HG03342 (cell line): Measurements from ENCODE around the gene GPD1.
"Not testable (repeated sequence)": the region's sequence is repeated elsewhere in the genome, so short reads cannot be mapped to it uniquely, and the experiment has no call there.

Source experiments
- ATAC-seq: cut with Tn5 transposase; IDR thresholded peaks from one replicate; pipeline ENCODE4 v1.9.1; 2021; ENCODE audit warnings: mild to moderate bottlenecking, moderate library complexity; ENCODE audit not compliant: unreplicated experiment

The GPD1 gene

DNA sequence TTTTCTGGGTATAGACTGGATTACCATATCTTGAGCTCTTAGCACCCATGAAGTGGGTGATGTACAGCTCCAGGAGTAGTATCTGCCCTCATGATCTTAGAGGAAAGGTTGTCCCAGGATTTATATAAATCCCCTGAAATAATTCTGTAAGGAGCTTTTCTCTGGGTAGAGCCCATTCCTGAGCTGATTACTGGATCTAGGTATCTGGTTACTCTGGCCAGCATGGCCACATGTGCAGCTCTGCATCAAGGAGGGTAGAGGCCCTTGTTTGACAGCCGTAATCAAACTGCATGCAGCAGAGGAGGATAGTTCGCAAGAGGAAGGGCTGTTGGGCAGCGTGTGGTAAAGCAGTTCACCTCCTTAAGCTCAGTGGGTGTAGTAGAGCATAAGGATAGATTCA lies 16.7 kb downstream of the GPD1 start:
- ATAC-seq = no peak

DNA sequence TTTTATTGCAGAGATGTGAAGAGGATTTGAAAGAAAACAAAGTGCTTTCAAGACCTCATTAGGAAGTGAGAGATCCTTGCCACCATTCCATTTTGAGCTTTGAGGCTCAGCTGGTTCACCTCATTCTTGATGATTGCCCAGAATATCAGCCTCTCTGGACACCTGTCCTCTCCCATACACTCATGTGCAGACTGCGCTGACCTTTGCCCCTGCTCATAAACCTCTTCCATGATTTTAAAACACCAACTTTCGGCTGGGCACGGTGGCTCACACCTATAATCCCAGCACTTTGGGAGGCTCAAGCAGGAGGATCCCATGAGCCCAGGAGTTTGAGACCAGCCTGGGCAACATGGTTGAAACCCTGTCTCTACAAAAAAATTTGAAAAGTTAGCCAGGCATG lies 17.1 kb downstream of the GPD1 start:
- ATAC-seq = no peak

DNA sequence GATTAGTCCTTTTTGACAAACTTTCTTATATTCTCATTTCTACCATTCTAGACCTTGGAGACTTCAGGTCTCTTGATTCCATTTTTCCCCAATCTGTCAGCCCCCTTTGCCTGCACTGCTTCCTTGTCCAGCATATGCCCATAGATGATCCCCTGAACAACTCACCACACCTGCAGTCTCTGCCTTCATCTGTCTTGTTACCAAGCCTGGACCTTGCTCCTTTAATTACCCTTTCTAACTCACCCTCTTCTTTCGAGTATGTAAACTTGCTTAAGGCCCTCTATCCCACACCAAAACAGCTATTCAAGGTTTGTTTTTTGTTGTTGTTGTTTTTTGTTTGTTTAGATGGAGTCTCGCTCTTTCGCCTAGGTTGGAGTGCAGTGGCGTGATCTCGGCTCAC lies 17.8 kb downstream of the GPD1 start:
- ATAC-seq = no peak

DNA sequence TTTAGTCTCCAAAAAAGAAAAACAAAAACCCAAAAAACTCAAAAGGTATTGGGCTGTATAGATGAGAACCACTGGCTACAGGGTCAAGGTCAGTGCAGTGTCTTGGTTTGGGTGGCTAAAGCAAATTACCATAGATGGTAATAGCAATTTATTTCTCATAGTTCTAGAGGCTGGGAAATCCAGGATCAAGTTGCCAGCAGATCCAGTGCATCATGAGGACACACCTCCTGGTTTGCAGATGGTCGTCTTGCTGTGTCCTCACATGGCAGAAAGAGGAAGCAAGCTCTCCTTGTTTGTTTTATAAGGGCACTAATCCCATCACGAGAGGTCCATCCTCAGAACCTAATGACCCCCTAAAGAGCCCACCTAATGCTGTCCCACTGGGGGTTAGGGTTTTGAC lies 19.4 kb downstream of the GPD1 start:
- no peak for ATAC-seq

DNA sequence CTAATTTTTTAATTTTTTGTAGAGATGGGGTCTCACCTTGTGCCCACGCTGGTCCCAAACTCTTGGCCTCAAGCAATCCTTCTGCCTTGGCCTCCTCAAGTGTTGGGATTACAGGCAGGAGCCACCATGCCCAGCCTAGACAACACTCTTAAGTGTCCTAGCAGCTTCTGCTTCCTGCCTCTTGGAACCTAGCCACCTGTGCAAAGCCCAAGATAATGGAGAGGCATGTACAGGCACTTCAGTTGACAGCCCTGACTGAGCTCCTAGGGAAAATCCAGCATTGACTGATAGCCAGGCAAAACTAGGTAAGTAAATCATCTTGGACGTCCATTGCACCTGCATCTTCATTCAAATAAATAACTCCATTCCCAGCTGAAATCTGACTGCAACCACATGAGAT lies 23.7 kb downstream of the GPD1 start:
- no peak for ATAC-seq

DNA sequence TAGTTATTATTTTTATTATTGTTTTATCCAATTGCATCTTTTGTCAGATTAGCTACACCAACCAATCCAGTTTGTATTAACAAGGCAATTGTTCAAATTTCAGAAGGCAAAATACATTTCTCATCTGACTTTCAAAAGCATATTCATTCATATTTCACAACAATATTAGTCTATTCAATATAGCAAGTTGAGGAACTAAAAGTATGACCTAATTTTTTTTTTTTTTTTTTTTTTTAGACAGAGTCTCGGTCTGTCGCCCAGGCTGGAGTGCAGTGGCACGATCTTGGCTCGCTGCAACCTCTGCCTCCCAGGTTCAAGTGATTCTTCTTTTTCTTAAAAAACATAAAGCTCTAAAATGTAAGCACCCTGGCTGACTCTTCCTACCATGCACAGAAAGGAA lies 25.5 kb downstream of the GPD1 start:
- no peak for ATAC-seq

DNA sequence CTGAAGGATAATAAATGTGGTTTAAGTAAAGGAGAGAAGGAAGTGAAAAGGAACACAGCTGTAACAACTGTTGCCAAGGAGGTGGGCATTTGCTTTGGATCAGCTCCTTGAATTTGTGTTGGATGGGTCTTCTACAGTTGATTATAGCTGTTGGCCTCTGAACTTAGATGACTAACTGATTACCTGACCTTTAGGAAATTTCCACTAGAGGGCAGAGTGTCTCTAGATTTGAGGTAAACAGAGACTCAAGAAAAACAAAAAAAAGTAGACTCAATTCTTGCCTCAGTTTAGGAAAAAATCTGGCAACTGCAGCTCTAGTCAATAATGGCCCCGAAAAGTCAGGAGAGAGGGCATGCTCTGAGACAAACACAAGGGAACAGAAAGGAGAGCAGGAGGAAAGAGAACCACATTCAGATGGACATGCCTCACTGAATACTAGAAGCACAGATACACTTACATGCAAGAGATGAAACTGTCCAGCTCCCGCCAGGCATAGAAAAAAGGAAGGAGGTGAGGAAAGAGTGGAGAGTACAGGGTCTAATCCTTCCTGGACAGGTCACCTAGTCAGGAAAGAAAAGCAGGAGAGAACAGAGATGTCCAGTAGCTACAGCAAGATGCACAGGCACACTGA lies 28.8 kb downstream of the GPD1 start:
- ATAC-seq = no peak

DNA sequence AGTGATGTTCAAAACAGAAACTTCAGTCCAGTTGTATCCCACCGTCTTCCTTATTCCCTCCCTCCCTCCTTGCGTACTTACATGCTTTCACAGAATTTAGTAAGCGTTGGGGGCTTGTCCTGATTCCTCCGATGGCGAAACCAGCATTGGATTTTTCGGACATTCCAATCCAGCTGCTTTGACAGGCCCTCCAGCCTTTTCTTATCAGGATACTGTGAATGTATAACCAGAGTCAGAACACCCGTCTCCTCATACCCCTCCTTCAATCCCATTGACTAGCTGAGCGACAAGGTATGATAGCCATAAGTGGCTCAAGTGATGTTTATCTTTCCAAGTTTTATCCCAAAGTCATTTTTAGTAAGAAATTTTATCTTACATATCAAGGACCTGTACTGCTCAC lies 39.2 kb downstream of the GPD1 start:
- ATAC-seq = no peak

DNA sequence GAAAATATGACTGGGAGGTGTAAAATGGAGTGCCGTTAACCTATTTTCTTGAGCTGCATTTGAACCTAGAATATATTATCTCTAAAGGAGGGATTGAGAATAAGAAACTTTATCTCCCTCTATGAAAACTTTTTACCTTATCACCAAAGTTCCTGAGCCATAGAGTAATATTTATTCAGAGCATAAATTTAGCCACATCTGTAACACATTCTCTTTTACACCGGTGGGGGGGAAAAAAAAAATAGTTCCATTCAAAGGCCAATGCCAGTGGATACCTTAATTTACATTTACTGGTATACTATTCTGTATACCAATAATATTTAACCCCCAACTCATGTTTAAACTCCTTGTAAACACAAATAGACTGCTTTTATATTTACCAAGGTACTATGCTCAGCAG lies 41.6 kb downstream of the GPD1 start:
- no peak for ATAC-seq

DNA sequence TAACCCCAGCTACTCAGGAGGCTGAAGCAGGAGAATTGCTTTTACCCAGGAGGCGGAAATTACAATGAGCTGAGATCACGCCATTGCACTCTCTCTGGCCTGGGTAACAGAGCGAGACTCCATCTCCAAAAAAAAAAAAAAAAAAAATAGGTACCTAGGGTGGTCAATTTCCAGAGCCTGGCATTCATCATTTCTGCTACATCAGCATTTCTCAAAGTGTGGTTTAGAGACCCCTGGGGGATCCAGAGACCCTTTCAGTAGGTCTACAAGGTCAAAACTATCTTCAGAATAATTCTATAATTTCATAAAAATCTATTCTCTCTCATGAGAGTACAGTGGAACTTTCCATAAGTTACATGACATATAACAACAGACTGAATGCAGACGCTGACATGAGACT lies 43.5 kb downstream of the GPD1 start:
- no peak for ATAC-seq

DNA sequence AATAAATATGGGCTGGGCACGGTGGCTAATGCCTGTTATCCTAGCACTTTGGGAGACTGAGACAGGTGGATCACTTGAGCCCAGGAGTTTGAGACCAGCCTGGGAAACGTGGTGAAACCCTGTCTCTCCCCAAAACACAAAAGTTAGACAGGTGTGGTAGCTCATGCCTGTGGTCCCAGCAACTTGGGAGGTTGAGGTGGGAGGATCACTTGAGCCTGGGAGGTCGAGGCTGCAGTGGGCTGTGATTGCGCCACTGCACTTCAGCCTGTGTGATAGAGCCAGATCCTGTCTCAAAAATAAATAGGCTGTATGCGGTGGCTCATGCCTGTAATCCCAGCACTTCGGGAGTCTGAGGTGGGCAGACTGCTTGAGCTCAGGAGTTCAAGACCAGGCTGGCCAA lies 44.2 kb downstream of the GPD1 start:
- ATAC-seq = not testable (repeated sequence)

DNA sequence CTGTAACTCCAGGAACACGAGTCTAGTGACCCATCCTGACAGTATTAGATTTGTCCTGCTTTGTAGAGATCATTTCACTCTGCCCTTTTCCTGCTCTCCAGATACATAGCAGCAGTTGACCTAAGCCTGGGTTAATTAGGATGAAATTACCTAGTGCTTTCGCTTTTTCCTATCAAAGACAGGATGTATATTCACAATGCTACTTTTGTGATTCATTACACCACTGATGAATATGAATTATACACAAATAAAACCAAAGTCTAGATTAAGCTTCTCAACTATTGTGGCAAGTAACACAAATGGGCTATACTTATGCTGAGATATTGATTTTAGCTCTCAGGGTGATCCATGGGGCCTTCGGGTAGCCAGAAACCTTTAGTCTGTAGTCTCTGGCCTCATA lies 45.5 kb downstream of the GPD1 start:
- ATAC-seq = no peak

DNA sequence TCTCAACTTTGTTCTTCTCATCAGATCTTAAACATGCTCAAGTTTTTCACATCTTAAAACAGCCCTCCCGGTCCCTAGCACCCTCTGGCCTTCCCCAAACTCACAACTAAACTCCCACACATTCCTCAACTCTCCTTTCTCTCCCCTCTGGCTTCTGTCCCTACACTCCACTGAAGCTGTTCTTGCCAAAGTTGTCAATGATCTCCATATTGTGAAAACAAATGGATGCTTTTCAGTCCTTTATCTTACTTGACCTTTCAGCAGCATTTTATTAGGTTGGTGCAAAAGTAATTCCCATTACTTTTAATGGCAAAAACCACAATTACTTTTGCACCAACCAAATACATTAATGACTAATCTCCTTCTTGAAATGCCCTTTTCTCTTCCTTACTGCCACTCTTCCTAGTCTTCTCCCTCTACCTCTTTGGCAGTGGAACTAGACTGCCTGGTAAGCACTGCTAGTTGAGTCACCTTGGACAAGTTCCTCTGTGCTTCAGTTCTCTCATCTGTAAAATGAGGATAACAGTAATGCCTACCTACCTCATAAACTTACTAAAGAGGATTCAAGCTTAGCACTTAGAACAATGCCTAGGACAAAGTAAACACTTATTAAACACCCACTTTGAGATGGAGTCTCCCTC lies 47.4 kb downstream of the GPD1 start:
- no peak for ATAC-seq

DNA sequence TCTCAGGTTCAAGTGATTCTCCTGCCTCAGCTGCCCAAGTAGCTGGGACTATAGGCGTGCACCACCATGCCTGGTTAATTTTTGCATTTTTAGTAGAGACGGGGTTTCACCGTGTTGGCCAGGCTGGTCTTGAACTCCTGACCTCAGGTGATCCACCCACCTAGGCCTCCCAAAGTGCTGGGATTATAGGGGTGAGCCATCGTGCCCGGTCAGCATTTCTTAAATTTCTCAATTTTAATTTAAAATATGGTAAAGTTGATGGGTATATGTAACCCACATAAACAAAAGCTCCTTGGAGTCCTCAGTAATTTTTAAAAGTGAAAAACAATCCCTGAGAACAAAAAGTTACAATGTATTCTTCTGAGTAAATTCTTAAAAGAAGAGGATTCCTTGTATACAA lies 51.1 kb downstream of the GPD1 start:
- not testable (repeated sequence) for ATAC-seq

DNA sequence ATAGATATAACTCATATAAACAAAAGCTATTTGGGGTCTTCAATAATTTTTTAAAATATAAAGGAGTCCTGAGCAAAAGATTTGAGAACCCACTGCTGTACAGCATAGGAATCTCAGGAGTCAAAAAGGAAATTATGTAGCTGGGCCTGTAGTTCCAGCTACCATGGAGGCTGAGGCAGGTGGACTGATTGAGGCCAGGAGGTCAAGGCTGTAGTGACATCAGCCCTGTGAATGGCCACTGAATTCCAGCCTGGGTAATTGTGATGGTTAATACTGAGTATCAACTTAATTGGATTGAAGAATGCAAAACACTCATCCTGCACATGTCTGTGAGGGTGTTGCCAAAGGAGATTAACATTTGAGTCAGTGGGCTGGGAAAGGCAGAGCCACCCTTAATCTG lies 52.8 kb downstream of the GPD1 start:
- no peak for ATAC-seq

DNA sequence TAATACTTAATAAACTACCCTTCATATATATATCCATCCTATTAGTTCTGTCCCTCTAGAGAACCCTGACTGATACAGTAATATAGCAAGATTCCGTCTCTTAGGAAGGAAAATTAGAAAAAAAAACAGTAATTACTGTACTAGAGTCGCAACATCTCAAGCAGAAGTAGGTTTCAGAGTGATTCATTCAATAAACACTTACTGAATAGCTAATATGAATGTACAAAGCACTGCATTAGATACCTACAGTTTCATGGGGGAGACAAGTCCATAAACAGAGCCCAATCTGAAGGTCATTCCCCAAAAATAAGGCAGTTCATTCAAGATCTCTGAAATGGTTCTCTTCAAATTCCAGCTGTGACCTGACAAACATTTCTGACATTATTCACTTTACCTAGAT lies 53.5 kb downstream of the GPD1 start:
- ATAC-seq = no peak

DNA sequence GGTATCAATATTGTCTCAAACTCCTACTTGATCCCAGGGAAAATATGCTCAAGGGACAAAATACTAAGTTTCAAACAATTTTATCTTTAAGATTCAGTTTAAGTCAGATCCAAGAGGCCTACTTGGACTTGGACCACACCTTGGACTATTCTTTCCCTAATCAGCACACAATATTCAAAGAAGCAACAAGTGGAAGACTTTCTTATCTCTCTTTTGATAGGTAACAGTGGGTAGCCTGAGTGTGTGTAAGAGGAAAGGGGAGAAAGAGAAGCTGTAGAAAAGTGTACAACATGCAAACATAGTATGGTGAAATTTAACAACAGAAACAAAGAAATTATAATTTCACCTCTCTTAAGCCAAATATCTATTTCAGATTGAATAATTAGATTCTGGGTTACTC lies 56.8 kb downstream of the GPD1 start:
- ATAC-seq = no peak
